COR-L47 (cell line): ENCODE measurements around the gene GLDN.
A peak's percentile ranks its signal among the peaks of the same experiment; 100 is the strongest.

ENCODE experiments used
- DNase-seq: peaks from one replicate; lab custom pipeline; 2025; lab: John Stamatoyannopoulos, UW

The GLDN gene

GRCh38 chr15:51356983-51357382 lies 15.5 kb downstream of the GLDN start:
- no peak for DNase-seq

GRCh38 chr15:51359981-51360380 lies 18.5 kb downstream of the GLDN start:
- no peak for DNase-seq

DNA sequence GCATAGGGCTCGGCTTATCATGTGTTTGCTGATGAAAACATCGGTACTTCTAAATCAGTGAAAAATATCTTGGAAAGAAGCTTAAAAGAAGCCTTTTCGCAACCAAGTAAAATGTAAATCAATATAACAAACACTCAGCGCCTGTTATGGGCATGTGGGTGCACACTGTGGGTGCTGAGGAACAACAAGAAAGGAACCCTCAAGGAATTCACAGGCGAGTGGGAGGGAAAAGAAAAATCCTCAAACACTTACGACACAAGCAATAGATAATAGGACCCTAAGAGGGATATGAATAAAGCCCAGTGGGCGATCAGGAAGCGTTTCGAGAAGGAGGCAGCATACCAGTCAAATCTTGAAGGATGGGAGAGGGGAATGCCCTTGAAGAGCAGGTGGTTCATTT lies 21.9 kb downstream of the GLDN start:
- DNase-seq: no peak

GRCh38 chr15:51365417-51365816 lies 24.0 kb downstream of the GLDN start:
- no peak for DNase-seq

DNA sequence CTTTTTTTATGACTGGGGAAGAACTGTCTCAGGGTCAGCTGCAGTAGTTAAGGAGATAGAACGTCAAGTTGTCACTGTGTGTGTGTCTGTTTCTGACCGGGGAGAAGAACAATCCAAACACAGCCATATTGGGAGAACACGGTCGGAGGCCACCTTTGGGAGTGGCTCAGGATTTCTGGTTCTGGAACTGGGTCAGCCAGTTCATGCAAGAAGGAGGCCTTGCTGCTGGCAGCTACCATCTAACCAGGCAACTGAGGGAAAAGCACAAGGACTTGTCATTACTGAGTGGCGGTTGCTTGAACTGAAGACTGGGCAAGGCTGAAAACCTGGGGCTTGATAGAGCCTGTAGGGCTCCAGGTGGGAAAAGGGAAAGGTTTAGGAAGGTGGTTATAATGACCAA lies 24.6 kb downstream of the GLDN start:
- no peak for DNase-seq

DNA sequence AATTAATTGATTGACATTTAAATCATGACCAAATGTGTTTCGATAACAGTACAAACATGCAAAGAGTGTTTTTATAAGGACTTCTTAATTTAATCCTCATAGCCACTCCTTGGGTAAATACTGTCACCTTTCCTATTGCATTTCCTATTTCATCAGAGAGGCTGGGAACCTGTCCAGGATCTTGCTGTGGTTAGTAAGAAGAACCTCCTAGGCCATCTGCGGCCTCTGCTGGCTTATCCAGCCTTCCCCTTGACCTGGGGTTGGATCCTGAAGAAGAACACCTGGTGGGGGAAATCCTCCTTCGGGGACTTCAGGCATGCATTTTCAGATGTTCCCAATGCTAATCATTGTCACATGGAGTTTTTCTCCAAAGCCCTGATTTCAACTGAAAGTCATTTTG lies 25.5 kb downstream of the GLDN start:
- DNase-seq: peak; percentile 70

DNA sequence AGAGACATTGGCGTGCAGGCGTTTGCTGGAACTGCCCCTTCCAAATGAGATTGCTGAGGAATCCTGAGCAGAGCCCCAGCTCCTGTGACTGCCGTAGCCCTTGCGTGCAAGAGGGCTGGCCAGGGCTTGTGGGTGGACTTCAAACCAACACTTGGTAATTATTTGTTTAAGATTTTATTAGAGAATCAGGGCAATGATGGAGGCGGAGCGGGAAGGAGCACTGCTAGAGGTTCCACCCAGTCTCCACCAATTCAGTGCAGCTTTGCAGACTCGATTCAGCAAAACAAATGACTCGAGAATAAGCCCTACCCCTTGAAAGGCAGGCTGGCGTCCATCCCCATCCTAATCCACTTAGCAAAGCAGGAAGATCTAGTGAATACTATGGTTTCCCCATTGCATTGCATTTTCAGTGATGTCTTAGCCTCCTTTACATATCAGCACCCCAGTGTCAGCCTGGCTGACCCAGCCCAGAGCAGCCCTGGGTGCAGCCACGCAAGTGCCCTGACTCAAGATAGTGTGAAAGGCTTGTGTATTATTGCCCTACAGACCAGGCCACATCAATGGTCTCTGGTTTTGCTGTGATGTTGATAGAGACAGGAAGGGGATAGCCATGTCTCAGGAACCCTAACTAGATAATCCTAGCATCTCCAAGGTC lies 26.0 kb downstream of the GLDN start:
- no peak for DNase-seq

DNA sequence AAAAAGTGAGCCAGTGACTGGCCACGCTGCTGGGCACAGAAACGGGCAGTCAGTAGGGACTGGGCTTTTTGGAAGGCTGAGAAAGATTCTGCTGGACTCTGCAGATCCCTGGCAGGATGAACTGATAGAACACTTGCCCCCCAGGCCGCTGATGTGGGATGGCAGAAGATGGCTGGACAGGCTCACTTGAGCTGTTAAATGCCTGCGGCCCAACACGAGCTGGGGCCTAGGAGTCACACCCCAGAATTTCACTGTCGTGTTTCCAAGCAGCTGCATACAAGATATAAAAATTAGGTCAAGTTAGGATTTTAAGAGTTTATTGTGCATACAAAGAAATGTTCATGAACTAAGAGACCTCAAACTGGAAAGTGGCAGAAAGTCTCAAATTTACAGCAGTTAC lies 26.9 kb downstream of the GLDN start:
- no peak for DNase-seq

- no peak for DNase-seq
Observed at GRCh38 chr15:51368751-51369450, 27.4 kb downstream of the GLDN start.

DNA sequence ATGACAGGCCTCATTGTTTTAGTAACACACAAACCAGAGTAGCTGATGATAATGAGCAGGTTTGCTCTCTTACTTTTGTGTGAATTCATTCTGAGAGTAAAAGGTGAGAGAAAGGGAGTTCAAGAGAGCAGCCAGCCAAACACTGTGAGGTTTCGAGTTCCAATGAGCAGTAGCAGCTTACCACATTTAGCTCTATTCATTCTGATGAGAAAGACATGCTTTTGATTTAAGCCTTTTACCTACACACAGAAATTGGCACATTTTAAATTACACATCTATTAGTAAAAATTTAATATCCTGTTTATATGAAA lies 28.0 kb downstream of the GLDN start:
- no peak for DNase-seq

- DNase-seq: no peak
Observed at GRCh38 chr15:51371266-51371665, 29.8 kb downstream of the GLDN start.

- DNase-seq: peak; percentile 97
Observed at GRCh38 chr15:51374131-51374530, 32.7 kb downstream of the GLDN start.

GRCh38 chr15:51375966-51376640 lies 34.6 kb downstream of the GLDN start:
- DNase-seq: no peak

- DNase-seq: no peak
Observed at GRCh38 chr15:51377038-51377786, 35.8 kb downstream of the GLDN start.

DNA sequence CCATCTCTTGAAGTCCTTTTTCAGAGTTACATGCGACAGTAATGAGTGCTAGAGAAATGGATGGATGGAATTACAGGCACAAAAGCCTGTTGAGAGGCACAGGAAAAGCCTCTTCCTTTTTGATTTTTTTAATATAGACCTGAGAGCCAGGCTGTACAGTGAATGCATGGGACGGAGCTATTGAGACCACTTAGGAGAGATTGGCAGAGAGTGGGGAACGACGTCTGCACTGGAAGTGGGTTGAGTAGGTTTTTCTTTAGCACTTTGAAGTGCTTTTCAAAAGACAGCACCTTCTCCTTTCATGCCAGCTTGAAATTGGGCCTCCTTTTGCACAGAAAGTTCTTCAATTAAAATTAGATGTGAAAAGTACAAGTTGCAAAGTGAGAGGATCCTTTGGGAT lies 37.0 kb downstream of the GLDN start:
- DNase-seq: no peak

DNA sequence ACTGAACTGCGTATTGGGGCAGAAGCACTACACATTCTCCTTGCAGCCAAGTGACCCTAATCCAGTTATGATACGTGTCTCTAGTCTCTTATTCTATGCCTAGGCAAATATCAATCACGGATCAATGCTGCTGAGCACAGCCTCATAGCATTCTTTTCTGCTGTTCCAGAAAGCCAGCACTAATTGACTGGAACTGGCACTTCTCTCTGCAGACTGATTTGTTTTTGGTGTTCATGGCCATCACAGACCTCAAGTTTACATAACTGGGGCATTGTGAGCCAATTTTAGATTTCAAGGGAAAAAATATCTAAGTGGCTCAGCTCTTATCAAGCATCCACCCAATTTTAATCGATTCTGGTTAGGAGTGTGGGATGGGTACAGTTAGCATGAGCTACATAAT lies 37.9 kb downstream of the GLDN start:
- DNase-seq: no peak

DNA sequence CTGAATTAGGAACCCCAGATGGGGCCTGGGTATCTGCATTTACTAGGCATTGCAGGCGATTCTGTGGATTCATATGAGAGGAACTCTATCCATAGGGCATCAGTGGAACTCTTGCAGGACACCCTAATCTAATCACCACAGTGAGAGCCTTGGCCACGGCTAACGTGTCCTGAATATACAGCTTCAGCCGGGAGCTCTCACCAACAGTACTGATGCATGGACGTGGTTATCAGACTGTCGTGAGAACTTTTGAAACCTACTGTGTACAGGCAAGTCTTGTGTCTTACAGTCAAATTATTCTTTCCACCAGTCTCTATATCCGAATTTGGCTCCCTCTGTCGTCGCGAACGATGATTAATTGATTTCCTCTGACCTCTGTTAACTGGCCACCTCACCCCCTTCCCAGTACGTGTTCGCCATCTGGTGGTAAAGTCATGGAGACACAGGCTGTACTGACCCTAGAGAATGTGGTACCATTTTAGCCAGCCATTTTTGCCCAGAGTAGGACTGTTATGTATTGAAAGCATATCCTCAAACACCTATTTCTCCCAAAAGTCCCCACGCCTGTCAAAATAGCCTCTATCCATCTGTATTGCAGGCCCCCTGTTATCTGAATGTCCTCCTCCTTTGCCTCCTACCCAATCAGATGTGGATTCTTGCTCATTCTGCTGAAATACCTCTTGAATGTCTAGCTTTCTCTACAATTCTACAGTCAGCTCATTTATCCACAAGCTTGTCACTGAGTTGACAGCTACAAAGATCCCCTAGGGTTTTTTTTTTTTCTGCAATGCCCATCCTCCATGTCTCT lies 39.7 kb downstream of the GLDN start:
- peak; percentile 87 for DNase-seq

DNA sequence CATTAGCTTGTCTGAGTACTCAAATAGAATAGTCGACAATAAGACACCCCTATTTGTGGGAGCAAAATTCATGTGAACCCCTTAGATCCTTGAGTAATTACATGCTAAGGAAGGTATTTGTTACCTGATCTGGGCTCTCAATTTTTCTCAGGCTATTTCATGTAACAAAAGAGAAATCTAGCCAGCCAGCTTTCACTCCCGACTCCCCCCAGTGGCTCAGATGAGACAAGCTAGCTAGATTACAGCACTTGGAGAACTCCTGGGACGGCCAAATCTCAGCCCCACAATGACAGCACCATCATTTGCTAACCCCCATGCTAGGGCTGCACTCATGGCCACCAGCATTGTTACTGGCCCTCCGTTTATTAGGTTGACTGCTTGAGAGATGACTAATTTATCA lies 41.3 kb downstream of the GLDN start:
- DNase-seq: peak; percentile 50

- no peak for DNase-seq
Observed at GRCh38 chr15:51386029-51386428, 44.6 kb downstream of the GLDN start.

DNA sequence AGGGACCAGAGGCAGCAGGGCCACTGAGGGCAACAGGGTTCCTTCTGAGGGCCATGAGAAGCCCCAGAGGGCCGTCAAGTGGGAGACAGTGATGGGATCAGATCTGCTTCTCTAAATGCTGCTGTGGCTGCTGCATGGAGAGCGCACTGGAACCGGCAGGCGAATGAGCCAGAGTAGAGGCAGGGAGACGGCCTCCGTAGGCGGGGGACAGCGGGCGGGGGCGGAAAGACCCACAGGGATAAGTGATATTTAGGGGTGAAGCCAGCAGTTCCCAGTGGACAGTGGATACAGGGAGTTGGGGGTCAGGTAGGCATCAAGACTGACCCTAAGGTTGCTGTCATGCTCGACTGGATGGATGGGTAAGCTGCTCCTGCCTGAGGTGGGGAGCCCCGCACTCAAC lies 45.0 kb downstream of the GLDN start:
- no peak for DNase-seq

GRCh38 chr15:51386960-51387698 lies 45.7 kb downstream of the GLDN start:
- no peak for DNase-seq
